ENCODE measurements around the gene TP53I13.

The TP53I13 gene

DNA sequence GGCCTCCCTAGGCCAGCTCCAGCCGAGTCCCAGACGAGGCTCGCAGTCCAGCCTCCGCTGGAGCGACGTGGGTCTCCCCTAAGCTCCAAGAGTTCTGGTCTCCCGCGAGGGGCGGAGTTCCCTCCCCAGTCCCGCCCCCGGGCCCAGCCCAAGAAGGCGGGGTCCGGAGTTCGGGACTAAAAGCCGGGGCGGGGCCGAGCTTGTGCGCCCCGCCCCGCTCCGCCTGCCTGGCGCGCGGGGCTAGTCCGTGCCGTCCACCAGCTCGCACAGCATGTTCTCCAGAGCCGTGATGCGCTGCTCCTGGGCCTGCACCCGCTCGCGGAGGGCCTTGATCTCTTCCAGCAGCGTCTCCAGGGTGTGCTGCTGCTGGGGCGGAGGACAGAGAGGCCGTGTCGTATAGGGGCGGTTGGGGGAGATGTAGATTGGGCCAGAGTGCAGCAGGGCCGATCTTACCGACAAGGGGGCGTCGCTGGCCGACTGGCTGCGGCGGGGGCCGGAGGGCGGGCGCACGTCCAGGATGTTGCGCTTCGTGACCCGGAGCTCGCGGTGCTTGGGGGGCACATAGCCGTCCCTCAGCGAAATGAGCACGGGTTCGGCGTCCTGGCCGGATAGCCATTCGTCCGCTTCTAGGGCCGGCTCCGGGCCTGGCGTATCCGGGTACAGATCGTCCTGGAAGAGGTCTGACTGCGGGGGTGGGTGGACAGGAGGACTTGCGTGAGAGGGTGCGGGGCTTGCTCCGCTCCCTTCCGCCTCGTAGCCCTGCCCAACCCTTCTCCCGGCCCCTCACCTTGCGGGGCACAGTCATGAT is 47.2 kb downstream of the TP53I13 start:
- peak; percentile 95 for DNase-seq (ENCODE audit: low spot score)

DNA sequence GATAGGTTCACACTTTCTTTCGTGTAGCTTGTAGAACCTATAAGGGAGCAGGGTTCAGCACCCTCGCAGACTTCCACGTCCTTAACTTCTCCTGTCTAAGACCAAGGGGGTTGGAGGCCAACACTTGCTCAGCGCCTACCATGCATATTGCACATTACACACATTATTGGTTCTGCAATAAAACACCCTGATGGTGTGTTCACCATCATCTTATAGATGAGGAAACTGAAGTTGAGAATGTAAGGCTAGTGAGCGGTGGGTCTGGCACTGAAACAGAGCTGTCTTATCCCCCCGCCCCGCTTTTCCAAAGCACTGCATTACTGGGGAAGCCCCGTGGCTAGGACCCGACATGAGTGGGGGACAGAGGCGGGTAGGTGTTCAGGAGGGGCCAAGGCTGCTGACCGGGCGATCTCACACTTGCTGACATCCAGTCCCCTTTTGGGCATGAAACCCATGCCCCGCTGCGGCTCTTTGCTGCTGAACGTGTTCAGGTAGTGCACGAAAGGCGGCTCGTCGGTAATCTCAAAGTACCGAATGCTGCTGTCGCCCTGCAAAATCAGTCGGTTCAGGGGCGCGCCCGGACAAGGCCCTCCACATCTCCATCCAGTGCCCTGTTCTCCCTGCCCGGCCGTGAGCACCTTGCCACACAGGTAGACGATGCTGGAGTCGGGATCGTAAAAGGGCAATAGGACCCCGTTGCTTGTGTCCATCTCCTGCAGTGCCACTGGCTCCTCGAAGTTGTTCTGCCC is 48.0 kb downstream of the TP53I13 start:
- DNase-seq (ENCODE audit: low spot score): no peak

DNA sequence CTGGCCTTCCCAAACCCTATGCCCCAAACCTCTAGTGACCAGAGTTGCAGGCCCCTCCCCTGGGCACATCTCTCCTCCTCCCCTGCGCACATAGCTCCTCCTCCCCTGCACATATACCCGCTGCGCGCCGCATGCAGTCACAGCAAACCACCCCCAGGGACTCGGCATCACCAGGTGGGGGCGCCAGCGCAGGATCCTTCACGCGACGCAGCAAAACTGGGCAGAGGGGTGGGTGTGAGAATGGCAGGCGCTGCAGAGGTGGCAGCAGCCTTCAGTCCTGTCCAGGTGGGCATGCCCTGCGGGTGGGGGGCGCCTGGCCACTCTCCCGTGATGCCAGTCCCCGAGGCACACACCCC is 48.6 kb downstream of the TP53I13 start:
- DNase-seq (ENCODE audit: low spot score): peak; percentile 93

DNA sequence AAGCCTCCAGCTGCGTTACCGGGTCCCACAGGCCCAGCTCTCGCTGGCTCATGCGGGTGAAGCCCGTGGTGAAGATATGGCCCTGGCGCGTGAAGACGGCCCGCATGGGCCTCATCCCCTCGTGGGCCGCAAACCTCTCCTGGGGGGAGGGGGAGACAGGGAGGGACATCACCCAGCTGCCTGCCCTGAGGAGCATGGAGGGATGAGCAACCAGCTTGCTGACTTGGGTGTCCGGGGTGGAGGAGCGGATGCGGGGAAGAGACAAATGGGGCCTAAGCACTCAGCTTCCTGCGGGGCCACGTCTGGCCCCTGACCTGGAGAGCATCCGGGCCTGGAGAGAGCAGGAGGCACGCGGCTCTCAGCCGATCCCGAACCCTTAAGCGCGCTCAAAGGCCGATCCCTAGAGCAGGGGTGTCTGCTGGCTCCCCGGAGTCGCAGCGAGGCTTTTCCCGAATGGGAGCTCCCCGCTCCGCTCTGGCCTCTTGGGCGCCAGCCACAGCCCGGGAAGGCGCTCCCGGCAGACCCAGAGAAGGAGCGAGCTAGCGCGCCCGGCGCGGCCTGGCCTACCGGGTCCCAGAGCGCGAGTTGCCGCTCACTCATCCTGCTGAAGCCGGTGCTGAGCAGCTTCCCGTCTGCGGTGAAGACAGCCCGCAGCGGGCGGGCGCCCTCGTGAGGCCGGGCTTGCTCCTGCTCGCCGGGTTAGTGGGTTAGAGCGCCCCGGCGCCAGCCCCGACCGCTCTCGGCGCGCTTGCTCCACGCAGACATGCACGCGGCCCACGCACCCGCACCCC is 49.2 kb downstream of the TP53I13 start:
- peak; percentile 77 for DNase-seq (ENCODE audit: low spot score)

DNA sequence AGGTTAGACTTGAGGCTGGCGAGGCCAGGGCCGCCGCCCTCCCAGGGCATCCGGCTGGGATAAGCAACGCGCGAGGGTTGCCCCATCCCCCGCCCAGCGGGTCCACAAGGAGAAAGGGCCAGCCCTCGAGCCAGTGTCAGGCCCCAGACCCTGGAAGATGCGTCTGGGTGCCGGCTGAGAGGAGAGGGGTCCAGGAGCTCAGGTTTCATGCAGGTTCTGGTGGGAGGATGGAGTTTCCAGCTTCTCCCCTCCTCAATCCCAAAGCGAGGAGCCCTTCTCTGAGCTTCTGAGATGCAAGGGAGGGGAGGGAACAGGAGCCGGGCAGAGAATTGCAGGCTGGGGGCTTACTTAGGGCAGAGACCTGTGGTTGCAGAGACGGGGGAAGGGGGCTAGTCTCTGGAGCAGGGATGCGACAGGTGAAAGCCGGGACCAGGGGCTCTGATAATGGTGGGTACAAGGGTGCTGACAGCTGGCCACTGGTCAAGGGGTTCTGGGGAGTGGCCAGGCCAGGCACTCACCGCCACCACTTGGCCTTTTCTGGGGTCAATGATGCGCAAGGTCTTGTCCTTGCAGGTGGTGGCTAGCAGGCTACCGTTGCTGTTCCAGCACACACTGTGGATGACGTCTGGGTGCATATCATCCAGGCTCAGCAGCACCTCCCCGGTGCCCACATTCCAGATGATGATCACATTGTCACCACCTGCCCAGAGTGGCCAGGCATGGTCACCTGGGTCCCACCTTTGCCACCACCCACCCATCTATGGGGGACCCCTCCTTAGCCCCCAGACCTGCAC is 50.0 kb downstream of the TP53I13 start:
- no peak for DNase-seq (ENCODE audit: low spot score)

DNA sequence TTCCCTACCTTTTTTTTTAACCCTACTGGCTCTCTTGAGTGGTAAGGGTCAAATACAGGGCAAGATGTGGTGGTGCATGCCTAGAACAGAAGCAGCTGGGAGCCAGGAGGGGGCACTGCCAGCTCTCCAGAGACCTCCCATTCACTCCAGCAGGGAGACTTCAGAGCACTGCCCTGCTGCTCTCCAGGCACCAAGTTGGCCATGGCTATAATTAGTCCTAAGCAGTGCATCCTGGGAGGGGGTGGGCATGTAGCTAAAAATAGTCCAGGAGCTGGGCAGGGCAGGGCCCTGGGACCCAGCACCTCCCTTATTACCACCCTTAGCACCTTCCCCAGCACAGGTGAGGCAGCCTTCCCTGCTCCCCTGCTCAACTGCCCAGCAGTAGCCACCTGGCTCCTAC is 50.8 kb downstream of the TP53I13 start:
- no peak for DNase-seq (ENCODE audit: low spot score)

DNA sequence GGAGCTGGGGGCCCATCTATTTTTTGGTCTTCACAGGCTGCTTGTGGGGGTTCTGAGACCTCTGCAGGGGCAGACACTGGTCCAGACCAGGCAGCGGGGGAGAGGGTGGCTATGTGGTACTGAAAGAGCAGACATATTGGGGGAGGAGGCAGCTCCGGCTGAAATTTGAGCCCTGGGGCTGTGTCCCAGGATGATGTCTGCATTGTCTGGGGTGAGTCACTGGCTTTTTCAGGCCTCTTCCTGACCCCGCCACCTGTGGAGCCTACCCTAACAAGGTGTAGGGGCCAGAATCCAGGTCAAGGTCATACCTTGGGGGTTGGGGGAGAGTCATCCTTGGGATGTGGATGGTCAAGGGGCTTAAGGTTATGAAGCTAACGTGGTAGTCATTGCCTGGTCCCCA is 51.8 kb downstream of the TP53I13 start:
- DNase-seq (ENCODE audit: low spot score): no peak

DNA sequence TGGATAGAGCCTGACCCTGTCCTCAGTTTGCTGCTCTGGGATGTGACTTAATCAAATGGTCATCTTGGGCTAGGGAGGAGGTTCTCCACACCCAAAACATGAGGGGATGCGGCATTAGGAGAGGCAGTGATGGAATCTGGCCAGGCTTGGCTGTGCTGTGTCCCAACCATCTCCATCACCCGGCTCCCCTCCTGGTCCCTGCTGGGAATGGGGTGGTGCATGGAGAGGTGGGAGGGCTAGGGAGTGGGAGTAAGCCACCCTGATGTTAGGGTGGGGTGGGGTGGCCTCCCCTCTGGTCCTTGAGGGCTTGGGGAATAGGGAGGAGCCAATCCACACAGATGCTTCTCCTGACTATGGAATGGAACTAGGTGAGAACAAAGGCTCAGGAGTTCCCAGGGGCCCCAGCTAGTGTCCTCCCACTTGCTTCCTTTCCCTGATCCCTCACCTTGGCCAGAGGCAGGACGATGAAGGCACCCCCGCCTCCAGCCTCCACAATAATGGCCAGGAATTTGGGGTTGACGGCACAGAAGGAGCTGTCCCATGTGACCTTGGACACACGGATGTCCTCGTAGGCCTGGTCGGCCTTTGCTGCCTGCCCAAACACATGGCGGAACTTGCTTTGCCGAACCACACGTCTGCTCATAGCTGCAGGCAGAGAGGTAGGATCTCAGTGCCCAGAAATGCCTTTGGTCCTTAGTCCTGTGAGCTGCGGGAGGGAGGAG is 52.4 kb downstream of the TP53I13 start:
- no peak for DNase-seq (ENCODE audit: low spot score)

DNA sequence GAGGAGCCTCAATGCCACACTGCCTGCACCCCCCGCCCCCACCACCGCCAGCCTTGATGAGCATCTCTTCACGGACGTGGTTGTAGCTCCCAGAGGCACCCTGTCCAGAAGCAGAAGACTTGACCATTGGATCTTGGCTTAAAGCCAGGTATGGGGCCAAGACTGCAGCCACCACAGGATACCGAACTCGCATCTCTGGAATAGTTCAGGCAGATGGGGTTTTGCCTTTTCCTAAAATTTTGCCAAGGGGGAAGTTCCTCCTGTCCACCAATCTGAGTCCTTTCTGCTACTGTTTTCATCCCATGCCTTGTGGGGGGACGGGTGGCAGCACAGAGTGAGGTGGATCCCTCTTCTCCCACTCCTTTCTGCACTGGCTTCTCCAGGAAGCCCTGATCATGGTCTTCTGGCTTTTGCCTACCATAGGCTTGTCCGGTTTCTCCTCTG is 53.3 kb downstream of the TP53I13 start:
- DNase-seq (ENCODE audit: low spot score): no peak

Measured in Ammon's horn (tissue), 1 donor.